Ishikawa (cell line): ENCODE data around the gene BEGAIN.

Experiments
- CEBPB ChIP-seq: IDR thresholded peaks from 2 replicates; pipeline ENCODE4 v1.6.1; 2012
- CREB1 ChIP-seq: IDR thresholded peaks from 2 replicates; pipeline ENCODE4 v1.6.1; 2012; ENCODE audit warnings: low read depth
- EGR1 ChIP-seq: IDR thresholded peaks from 2 replicates; pipeline ENCODE4 v1.6.1; 2012
- EP300 ChIP-seq: IDR thresholded peaks from 2 replicates; pipeline ENCODE4 v1.6.1; 2012; ENCODE audit warnings: borderline replicate concordance
- FOXM1 ChIP-seq: IDR thresholded peaks from 2 replicates; pipeline ENCODE4 v1.6.1; 2012; ENCODE audit warnings: low read depth, borderline replicate concordance
- MAX ChIP-seq: IDR thresholded peaks from 2 replicates; pipeline ENCODE4 v1.6.1; 2012
- NFIC ChIP-seq: IDR thresholded peaks from 2 replicates; pipeline ENCODE4 v1.6.1; 2012
- RAD21 ChIP-seq: IDR thresholded peaks from 2 replicates; pipeline ENCODE4 v1.6.1; 2012; ENCODE audit warnings: low read depth
- REST ChIP-seq: IDR thresholded peaks from 2 replicates; pipeline ENCODE4 v1.6.1; 2012; ENCODE audit warnings: low read depth, mild to moderate bottlenecking
- TAF1 ChIP-seq: IDR thresholded peaks from 2 replicates; pipeline ENCODE4 v1.6.1; 2012; ENCODE audit warnings: low read depth, mild to moderate bottlenecking
- TCF12 ChIP-seq: IDR thresholded peaks from 2 replicates; pipeline ENCODE4 v1.6.1; 2012; ENCODE audit warnings: low read depth
- TEAD4 ChIP-seq: IDR thresholded peaks from 2 replicates; pipeline ENCODE4 v1.6.1; 2012
- USF1 ChIP-seq: IDR thresholded peaks from 2 replicates; pipeline ENCODE4 v1.6.1; 2012
- YY1 ChIP-seq: IDR thresholded peaks from 2 replicates; pipeline ENCODE4 v1.6.1; 2012; ENCODE audit warnings: low read depth
- ZBTB7A ChIP-seq: IDR thresholded peaks from 2 replicates; pipeline ENCODE4 v1.6.1; 2012; ENCODE audit warnings: low read depth

BEGAIN gene

DNA sequence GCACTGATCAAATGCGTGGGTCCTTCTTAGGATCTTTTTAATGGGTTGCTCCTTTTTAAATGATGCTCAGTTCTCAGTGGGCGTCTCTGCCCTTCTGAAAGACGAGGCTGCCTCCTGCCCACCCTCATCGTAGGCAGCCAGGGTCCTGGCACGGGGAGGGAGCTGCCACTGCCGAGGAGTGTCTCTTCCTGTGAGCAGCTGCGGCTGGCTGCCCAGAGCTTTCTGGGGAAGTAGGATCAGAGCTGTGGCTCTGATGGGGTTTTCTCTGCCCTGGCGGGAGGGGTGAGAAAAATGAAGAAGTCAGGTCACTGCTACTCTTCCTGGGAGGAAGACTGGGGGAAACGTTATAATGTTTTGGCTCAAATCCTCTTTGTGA is 31.1 kb upstream of the BEGAIN start:
- TF ChIP-seq TCF12 (no peak), USF1 (no peak), CREB1 (no peak), MAX (no peak), TEAD4 (no peak)

DNA sequence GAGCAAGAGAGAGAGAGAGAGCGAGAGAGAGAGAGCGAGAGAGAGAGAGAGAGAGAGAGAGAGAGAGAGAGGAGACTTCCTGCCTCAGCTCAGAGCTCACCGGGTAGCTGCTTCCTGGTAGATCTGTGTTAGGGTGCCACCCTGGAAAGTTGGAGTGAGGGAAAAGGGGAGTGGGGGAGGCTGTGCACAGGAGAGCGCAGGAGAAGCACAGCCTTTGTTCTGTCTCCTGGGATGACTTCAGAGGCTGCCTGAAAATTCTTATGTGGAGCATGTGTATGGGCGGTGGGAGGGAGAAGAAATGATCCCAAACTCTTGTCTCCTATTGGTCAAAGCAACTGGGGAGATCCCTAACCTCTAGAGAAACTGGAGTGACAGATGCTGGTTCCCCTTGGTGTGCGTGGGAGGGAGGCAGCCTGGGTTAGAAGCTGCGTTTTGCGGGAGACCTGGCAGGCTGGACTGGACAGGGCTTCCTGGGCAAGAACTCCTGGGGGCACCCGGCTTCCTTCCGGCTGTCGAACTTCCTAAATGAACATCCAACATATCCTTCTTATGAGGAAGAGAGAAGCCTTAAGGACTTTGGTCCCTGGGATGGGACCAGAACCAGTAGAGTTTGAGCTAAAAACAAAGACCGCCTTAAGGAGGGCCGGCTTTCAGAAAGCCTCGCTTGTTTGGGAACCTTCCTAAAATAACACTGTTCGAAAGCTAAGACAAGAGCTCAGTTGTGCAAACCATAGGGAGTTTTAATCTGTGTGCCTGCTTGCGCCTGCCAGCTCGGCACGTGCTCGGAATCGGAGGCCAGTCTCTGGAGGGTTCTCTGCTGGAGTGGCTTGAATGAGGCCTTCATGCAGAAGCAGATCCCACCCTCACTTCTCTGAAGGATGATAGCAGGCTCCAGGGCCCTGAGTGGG is 30.4 kb upstream of the BEGAIN start:
- TF ChIP-seq EGR1 (no peak), EP300 (no peak), REST (no peak), RAD21 (no peak), YY1 (no peak), TEAD4 (no peak), CREB1 (no peak), ZBTB7A (no peak), CEBPB (no peak), USF1 (no peak), NFIC (no peak)

- TF ChIP-seq ZBTB7A (no peak), TEAD4 (no peak), YY1 (no peak), TCF12 (no peak), RAD21 (no peak), CREB1 (no peak), EGR1 (no peak), FOXM1 (no peak), REST (no peak), CEBPB (no peak), MAX (no peak), NFIC (no peak), USF1 (no peak), EP300 (no peak), TAF1 (no peak)
Measured at GRCh38 chr14:100616854-100617409, 29.7 kb upstream of the BEGAIN start.

- TF ChIP-seq YY1, result no peak
- TF ChIP-seq REST, result 0 out of 2 replicates have a peak, but pooled peaks have one; percentile 32
- TF ChIP-seq CREB1, result no peak
Measured at GRCh38 chr14:100615736-100616695, 28.8 kb upstream of the BEGAIN start.
